WI38 (cell line): Measurements from ENCODE around the gene PTTG1IP.

Experiments
- H3K4me3 ChIP-seq: 2 replicates; pipeline ENCODE4 v1.5.1; 2011; ENCODE audit warnings: low read depth, mild to moderate bottlenecking, control low read depth, low read length
- TF ChIP-seq, protein P1 (sequence below): IDR thresholded peaks from 2 replicates; pipeline ENCODE4 v1.5.1; 2012; ENCODE audit warnings: low read depth, mild to moderate bottlenecking, control low read depth, low read length

Gene PTTG1IP

DNA sequence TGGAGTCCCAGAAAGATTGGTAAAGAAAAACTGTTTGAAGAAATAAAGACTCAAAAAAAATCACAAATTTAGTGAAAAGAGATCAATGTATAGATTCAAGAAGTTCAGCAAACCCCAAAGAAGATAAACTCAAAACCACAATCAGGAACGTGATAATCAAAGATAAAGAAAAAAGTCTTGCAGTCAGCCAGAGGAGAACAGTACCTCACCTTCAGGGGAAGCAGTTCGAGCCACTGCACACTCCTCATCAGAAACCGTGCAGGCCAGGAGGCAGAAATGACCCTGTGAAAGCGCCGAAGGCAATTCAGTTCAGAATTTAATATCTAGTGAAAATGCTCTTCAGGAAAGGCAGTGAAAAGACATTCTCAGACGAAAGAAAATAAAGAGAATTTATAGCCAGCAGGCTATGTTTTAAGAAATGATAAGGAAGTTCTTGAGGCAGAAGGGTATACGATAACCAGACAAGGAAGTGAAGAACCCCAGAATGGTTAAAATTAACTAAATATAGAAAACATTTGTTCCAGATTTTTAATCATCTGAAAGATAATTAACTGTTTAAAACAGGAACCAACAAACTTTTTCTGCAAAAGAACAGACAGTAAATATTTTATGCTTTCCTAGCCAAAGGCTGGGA is 42.1 kb downstream of the PTTG1IP start:
- H3K4me3 ChIP-seq = no peak overlapping the region
- TF ChIP-seq, protein P1, sequence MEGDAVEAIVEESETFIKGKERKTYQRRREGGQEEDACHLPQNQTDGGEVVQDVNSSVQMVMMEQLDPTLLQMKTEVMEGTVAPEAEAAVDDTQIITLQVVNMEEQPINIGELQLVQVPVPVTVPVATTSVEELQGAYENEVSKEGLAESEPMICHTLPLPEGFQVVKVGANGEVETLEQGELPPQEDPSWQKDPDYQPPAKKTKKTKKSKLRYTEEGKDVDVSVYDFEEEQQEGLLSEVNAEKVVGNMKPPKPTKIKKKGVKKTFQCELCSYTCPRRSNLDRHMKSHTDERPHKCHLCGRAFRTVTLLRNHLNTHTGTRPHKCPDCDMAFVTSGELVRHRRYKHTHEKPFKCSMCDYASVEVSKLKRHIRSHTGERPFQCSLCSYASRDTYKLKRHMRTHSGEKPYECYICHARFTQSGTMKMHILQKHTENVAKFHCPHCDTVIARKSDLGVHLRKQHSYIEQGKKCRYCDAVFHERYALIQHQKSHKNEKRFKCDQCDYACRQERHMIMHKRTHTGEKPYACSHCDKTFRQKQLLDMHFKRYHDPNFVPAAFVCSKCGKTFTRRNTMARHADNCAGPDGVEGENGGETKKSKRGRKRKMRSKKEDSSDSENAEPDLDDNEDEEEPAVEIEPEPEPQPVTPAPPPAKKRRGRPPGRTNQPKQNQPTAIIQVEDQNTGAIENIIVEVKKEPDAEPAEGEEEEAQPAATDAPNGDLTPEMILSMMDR = no peak

DNA sequence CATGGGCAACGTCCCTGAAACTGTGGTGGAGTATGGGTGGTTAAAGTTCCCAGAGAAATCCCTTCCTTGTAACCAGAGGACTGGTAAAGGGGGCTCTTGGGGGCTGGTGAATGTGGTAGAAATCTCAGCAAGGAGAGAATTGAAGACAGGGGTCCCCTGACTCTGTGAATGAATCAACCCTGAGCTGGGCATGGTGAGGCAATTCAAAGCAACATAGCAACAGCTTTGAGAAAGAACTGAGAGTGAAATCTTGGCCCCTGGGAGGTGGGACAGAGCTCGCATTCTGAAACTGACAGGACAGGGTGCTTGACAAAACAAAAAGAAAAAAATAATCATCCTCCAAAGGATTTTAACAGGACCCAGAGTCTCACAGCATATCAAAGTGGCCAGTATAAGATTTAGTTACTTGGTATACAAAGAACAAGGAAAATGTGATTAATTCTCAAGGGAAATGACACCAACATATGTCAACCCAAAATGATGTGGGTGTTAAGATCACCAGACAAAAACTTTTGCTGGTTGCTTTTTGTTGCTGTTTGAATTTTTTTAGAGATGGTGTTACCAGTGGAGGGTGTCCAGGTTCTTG is 43.9 kb downstream of the PTTG1IP start:
- TF ChIP-seq, protein P1 = no peak

GRCh38 chr21:44828362-44829056 is 45.0 kb downstream of the PTTG1IP start:
- TF ChIP-seq, protein P1 = no peak
- no peak overlapping the region for H3K4me3 ChIP-seq

More for the DNA sequence above, 43.9 kb downstream of the PTTG1IP start:
- no peak overlapping the region for H3K4me3 ChIP-seq

GRCh38 chr21:44823179-44823660 is 50.3 kb downstream of the PTTG1IP start:
- no peak overlapping the region for H3K4me3 ChIP-seq
- TF ChIP-seq, protein P1 = no peak

DNA sequence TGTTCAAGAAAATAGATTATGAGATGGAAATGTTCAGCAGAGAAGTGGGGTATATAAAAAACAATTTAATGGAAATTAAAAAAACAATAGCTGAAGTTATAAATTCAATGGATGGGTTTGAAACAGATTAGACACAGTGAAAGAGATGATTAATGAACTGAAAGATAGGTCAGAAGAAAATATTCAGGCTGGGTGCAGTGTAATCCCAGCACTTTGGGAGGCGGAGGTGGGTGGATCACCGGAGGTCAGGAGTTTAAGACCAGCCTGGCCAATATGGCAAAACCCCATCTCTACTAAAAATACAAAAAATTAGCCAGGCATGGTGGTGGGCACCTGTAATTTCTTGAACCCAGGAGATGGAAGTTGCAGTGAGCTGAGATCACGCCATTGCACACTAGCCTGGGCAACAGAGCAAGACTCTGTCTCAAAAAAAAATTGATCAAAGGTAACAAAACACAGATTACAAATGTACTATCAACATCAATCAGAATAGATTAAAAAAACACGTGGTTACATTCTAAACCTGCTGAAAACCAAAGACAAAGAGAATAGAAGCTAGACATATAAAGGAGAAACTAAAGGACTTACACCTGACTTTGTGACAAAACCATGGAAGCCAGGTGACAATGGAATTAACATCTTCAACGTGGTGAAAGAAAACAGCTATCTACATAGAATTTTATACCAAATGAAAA is 50.9 kb downstream of the PTTG1IP start:
- H3K4me3 ChIP-seq = no peak overlapping the region
- TF ChIP-seq, protein P1 = no peak

DNA sequence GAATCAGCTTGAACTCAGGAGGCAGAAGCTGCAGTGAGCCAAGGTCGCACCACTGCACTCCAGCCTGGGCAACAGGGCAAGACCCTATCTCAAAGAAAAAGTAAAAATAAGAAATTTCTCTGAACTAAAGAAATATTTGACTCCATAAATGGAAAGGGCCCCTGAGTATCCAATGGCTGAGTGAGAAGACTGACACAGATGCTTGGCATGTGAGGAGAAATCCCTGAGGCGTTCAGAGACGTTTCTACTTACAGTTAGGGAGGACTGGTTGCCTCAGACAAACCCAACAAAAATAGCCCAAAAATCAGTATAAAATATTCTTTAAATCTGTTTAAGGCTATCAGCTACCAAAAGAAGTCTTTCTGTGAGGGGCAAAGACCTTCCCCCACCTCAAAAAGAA is 52.6 kb downstream of the PTTG1IP start:
- H3K4me3 ChIP-seq = no peak overlapping the region

More for the DNA sequence above, 52.6 kb downstream of the PTTG1IP start:
- TF ChIP-seq, protein P1 = no peak
